Gastrocnemius medialis (tissue), 4 donors: ENCODE measurements around the gene OAF.

Source experiments
- POLR2A ChIP-seq, 2 donors: fragments of 450-650 bp; IDR thresholded peaks; one replicate each; pipeline ENCODE4 v1.6.1; 2017; ENCODE audit warnings: antibody characterized with exemption in 2 of 2, mild to moderate bottlenecking in 2 of 2, moderate library complexity in 2 of 2
- TF ChIP-seq, protein P1 (sequence below), 5 experiments: fragments of 450-650 bp in 3 of 5; fragments of 200-600 bp in 2 of 5; sonication (generic) in 2 of 5; IDR thresholded peaks in 4 of 5; conservative IDR thresholded peaks in 1 of 5; 1 replicate in 4 of 5; 2 replicates in 1 of 5; pipeline ENCODE4 v1.5.1; 2016 to 2019; ENCODE audit warnings: antibody characterized with exemption in 5 of 5, mild to moderate bottlenecking in 3 of 5, moderate library complexity in 3 of 5

DNA sequence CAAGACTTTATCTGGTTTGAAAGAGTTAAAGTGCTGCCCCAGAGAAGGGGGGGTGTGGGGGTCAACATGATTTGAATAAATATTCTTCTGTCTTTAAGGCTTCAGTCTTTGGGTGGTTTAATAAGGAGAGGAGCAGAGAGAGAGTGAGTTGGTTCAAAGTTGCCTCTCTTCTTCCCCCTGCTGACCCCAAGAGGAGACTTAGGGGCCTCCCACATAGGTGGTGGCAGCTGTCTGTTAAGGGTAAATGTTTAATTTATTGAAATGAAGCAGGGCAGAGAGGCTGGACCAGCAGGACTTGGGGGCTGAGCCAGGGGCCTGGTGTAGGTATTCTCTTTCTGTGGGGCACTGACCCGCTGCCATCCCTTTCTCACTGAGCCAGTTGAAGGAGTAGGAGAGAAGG lies 34.6 kb downstream of the OAF start:
- TF ChIP-seq, protein P1, sequence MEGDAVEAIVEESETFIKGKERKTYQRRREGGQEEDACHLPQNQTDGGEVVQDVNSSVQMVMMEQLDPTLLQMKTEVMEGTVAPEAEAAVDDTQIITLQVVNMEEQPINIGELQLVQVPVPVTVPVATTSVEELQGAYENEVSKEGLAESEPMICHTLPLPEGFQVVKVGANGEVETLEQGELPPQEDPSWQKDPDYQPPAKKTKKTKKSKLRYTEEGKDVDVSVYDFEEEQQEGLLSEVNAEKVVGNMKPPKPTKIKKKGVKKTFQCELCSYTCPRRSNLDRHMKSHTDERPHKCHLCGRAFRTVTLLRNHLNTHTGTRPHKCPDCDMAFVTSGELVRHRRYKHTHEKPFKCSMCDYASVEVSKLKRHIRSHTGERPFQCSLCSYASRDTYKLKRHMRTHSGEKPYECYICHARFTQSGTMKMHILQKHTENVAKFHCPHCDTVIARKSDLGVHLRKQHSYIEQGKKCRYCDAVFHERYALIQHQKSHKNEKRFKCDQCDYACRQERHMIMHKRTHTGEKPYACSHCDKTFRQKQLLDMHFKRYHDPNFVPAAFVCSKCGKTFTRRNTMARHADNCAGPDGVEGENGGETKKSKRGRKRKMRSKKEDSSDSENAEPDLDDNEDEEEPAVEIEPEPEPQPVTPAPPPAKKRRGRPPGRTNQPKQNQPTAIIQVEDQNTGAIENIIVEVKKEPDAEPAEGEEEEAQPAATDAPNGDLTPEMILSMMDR (IDR thresholded peaks at IDR 0.05 in 4 of 5, conservative IDR thresholded peaks at IDR 0.05 in 1 of 5): no peak
- TF ChIP-seq POLR2A (IDR thresholded peaks at IDR 0.05): no peak
